Memory B cell (primary cell): ENCODE data around the gene GON4L.
"Not testable (repeated sequence)": the region's sequence is repeated elsewhere in the genome, so short reads cannot be mapped to it uniquely, and the experiment has no call there.

Experiments used
- ATAC-seq: fragments of 150-1000 bp; cut with Tn5 transposase; 2 replicates; pipeline ENCODE4 v1.10.0; 2021; ENCODE audit warnings: low read depth, mild to moderate bottlenecking, moderate library complexity
- DNase-seq, 2 donors: peaks; one replicate each; pipeline ENCODE4 v3.0.0; 2022; ENCODE audit warnings: low spot score in 2 of 2
- H3K27ac Mint-ChIP-seq: one replicate; pipeline ENCODE4 v1.8.0; 2022; ENCODE audit warnings: mild to moderate bottlenecking, moderate library complexity, mixed read lengths
- H3K27me3 Mint-ChIP-seq: one replicate; pipeline ENCODE4 v1.8.0; 2022; ENCODE audit warnings: mixed read lengths
- H3K36me3 Mint-ChIP-seq: one replicate; pipeline ENCODE4 v1.8.0; 2022; ENCODE audit warnings: mild to moderate bottlenecking, mixed read lengths
- H3K4me1 Mint-ChIP-seq: one replicate; pipeline ENCODE4 v1.8.0; 2022; ENCODE audit warnings: mixed read lengths
- H3K4me3 Mint-ChIP-seq: one replicate; pipeline ENCODE4 v1.8.0; 2022; ENCODE audit warnings: mild to moderate bottlenecking, moderate library complexity, mixed read lengths
- H3K9me3 Mint-ChIP-seq: one replicate; pipeline ENCODE4 v1.8.0; 2022; ENCODE audit warnings: mixed read lengths

The GON4L gene

DNA sequence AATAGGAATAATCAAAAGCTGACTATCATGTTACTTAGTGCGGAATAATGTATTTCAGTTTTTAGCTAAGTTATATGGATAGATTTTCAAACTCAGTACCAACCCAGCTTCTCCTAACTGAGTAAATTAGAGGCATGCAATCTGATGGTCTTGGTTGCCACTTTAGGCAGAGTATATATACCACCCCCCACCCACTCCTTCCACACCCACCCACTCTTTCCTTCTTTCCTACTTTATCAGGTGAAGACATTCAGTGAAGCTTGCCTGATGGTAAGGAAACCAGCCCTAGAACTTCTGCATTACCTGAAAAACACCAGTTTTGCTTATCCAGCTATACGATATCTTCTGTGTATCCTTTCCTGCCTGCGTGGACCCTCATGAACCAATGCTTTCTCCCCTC, 131.9 kb downstream of the GON4L start:
- peak overlapping the region; percentile 40 for H3K27ac Mint-ChIP-seq
- H3K27me3 Mint-ChIP-seq, result no peaks in the 10 kb centered on the region
- H3K4me3 Mint-ChIP-seq, result no peak overlapping the region
- peaks cover 4% of the 10 kb centered on the region for H3K4me1 Mint-ChIP-seq
- DNase-seq, result no peak
- H3K36me3 Mint-ChIP-seq, result peaks cover 4% of the 10 kb centered on the region
- ATAC-seq, result no peak
- no peaks in the 10 kb centered on the region for H3K9me3 Mint-ChIP-seq

GRCh38 chr1:155719703-155720102, 137.3 kb downstream of the GON4L start:
- no peak overlapping the region for H3K4me3 Mint-ChIP-seq

GRCh38 chr1:155718524-155719115, 138.4 kb downstream of the GON4L start:
- H3K27ac Mint-ChIP-seq, H3K4me3 Mint-ChIP-seq, DNase-seq, H3K36me3 Mint-ChIP-seq, ATAC-seq, H3K27me3 Mint-ChIP-seq, H3K9me3 Mint-ChIP-seq, H3K4me1 Mint-ChIP-seq: not testable (repeated sequence)

More at GRCh38 chr1:155719703-155720102, 137.3 kb downstream of the GON4L start:
- H3K27me3 Mint-ChIP-seq, result no peaks in the 10 kb centered on the region
- peaks cover 4% of the 10 kb centered on the region for H3K36me3 Mint-ChIP-seq
- H3K4me1 Mint-ChIP-seq, result peaks cover 3% of the 10 kb centered on the region
- no peaks in the 10 kb centered on the region for H3K9me3 Mint-ChIP-seq
- no peak for DNase-seq
- H3K27ac Mint-ChIP-seq, result no peak overlapping the region
- ATAC-seq, result no peak

GRCh38 chr1:155717041-155717440, 140.0 kb downstream of the GON4L start:
- ATAC-seq, result peak; percentile 97
- no peaks in the 10 kb centered on the region for H3K9me3 Mint-ChIP-seq
- H3K4me3 Mint-ChIP-seq, result peak overlapping the region; percentile 80
- peaks cover 12% of the 10 kb centered on the region for H3K36me3 Mint-ChIP-seq
- H3K27me3 Mint-ChIP-seq, result no peaks in the 10 kb centered on the region
- H3K27ac Mint-ChIP-seq, result peak overlapping the region; percentile 81
- DNase-seq, result peak in 1 of 2 donors; percentile 11
- H3K4me1 Mint-ChIP-seq, result peaks cover 3% of the 10 kb centered on the region

GRCh38 chr1:155715777-155716176, 141.2 kb downstream of the GON4L start:
- ATAC-seq (no peak), DNase-seq (no peak)
- Mint-ChIP-seq H3K27me3 (no peaks in the 10 kb centered on the region), H3K4me1 (peaks cover 3% of the 10 kb centered on the region), H3K9me3 (no peaks in the 10 kb centered on the region), H3K36me3 (peaks cover 13% of the 10 kb centered on the region), H3K4me3 (no peak overlapping the region), H3K27ac (peak overlapping the region; percentile 45)

- H3K36me3 Mint-ChIP-seq, result peaks cover 11% of the 10 kb centered on the region
- not testable (repeated sequence) for H3K4me1 Mint-ChIP-seq, DNase-seq, H3K27ac Mint-ChIP-seq, H3K4me3 Mint-ChIP-seq, H3K9me3 Mint-ChIP-seq, H3K27me3 Mint-ChIP-seq, ATAC-seq
Measured at GRCh38 chr1:155715056-155715455, 142.0 kb downstream of the GON4L start.

DNA sequence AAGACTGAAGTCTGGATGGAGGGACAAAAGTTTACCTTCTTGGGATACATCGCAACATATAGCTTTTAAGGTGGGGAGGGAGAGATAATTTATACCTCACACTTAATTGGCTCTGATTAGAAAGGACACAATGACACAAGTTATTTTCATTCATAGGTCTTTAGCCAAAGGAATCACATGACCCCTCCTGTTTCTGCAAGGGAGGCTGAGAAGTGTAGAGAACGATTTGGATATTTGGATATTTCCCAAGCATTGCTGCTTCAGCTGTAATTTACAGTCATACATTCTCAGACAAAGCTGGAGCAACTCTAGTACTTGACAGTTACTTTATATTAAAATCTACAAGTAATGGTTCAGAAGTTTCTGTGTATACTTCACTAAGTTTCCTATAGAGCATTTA, 143.9 kb downstream of the GON4L start:
- no peak overlapping the region for H3K27ac Mint-ChIP-seq
- no peaks in the 10 kb centered on the region for H3K9me3 Mint-ChIP-seq
- peaks cover 3% of the 10 kb centered on the region for H3K4me1 Mint-ChIP-seq
- peaks cover 13% of the 10 kb centered on the region for H3K36me3 Mint-ChIP-seq
- DNase-seq, result no peak
- no peak for ATAC-seq
- H3K4me3 Mint-ChIP-seq, result no peak overlapping the region
- no peaks in the 10 kb centered on the region for H3K27me3 Mint-ChIP-seq

- not testable (repeated sequence) for DNase-seq, H3K27ac Mint-ChIP-seq, H3K4me1 Mint-ChIP-seq, ATAC-seq, H3K27me3 Mint-ChIP-seq, H3K9me3 Mint-ChIP-seq, H3K4me3 Mint-ChIP-seq
- peaks cover 13% of the 10 kb centered on the region for H3K36me3 Mint-ChIP-seq
Measured at GRCh38 chr1:155712636-155713035, 144.4 kb downstream of the GON4L start.

GRCh38 chr1:155711457-155711856, 145.6 kb downstream of the GON4L start:
- H3K27ac Mint-ChIP-seq, DNase-seq, H3K4me1 Mint-ChIP-seq, H3K9me3 Mint-ChIP-seq, H3K27me3 Mint-ChIP-seq, H3K4me3 Mint-ChIP-seq, ATAC-seq: not testable (repeated sequence)
- H3K36me3 Mint-ChIP-seq, result peaks cover 13% of the 10 kb centered on the region

- H3K9me3 Mint-ChIP-seq, result no peaks in the 10 kb centered on the region
- ATAC-seq (no peak), DNase-seq (no peak)
- no peak overlapping the region for H3K4me3 Mint-ChIP-seq
- peaks cover 12% of the 10 kb centered on the region for H3K4me1 Mint-ChIP-seq
- H3K27me3 Mint-ChIP-seq, result no peaks in the 10 kb centered on the region
- peaks cover 11% of the 10 kb centered on the region for H3K36me3 Mint-ChIP-seq
- no peak overlapping the region for H3K27ac Mint-ChIP-seq
Measured at GRCh38 chr1:155709391-155709790, 147.6 kb downstream of the GON4L start.

- DNase-seq (no peak), ATAC-seq (no peak)
- Mint-ChIP-seq H3K4me1 (peaks cover 17% of the 10 kb centered on the region), H3K27ac (peak overlapping the region; percentile 28), H3K36me3 (peaks cover 3% of the 10 kb centered on the region), H3K27me3 (no peaks in the 10 kb centered on the region), H3K4me3 (no peak overlapping the region), H3K9me3 (no peaks in the 10 kb centered on the region)
Measured at GRCh38 chr1:155706139-155706538, 150.9 kb downstream of the GON4L start.

DNA sequence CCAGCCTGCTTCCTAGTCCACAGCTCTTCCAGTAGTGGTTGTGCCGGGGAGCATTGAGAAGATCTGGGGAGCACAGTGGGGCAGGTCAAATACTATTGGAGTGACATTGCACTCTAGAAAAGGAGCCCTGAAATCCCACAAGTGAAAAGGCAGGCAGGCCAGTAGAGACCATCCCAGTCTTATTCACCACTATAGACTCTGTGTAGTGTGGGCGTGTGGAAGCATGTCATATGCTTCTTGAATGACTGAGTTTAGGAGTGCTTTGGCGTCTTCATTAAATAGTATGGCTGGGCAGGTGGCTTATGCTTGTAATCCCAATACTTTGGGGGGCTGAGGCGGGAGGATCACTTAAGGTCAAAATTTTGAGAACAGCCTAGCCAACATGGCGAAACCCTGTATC, 152.6 kb downstream of the GON4L start:
- H3K4me1 Mint-ChIP-seq, result peaks cover 17% of the 10 kb centered on the region
- not testable (repeated sequence) for H3K27me3 Mint-ChIP-seq, H3K36me3 Mint-ChIP-seq, ATAC-seq, H3K4me3 Mint-ChIP-seq, H3K9me3 Mint-ChIP-seq, DNase-seq
- peak overlapping the region; percentile 50 for H3K27ac Mint-ChIP-seq

DNA sequence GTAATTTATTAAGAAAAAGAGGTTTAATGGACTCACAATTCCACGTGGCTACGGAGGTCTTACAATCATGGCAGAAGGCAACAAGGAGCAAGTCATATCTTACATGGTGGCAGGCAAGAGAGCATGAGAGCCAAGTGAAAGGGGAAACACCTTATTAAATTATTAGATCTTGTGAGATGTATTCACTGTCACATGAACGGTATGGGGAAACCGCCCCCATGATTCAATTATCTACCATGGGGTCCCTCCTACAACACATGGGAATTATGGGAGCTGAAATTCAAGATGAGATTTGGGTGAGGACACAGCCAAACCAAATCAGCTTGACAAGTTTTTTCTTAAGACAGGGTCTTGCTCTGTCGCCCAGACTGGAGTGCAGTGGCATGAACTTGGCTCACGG, 153.8 kb downstream of the GON4L start:
- DNase-seq, result no peak
- Mint-ChIP-seq H3K9me3 (no peaks in the 10 kb centered on the region), H3K27me3 (no peaks in the 10 kb centered on the region), H3K4me1 (peaks cover 20% of the 10 kb centered on the region), H3K27ac (peak overlapping the region; percentile 67), H3K4me3 (no peak overlapping the region), H3K36me3 (no peaks in the 10 kb centered on the region)
- no peak for ATAC-seq

DNA sequence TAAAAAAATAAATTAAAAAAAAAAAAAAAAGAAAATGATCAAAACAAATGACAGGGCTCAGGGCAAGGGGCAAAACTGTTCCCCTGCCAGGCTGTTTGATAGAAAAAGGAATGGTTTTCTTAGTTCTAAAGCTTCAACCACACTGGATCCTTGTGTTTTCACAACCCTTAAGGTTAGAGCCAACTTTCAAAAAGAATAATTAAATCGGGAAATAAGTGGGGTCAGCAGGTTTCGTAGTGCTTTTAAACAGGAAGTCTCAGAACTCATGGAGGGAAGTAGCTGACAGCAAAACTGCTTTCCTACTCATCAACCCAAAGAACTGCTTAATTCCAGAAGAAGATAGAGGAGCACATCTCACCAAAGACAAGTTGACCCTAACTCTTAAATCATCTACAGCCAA, 155.3 kb downstream of the GON4L start:
- not testable (repeated sequence) for H3K27ac Mint-ChIP-seq, H3K4me3 Mint-ChIP-seq, ATAC-seq, H3K36me3 Mint-ChIP-seq, H3K27me3 Mint-ChIP-seq, DNase-seq, H3K9me3 Mint-ChIP-seq
- H3K4me1 Mint-ChIP-seq, result peaks cover 18% of the 10 kb centered on the region
